GM12874 (cell line): ENCODE results near the gene USP15.

Experiments used
- TF ChIP-seq, protein P1 (sequence below): IDR thresholded peaks from 2 replicates; pipeline ENCODE4 v1.5.1; 2011; ENCODE audit warnings: low read depth, mild to moderate bottlenecking, control low read depth, low read length, moderate library complexity; ENCODE audit not compliant: insufficient read depth

USP15 gene

DNA sequence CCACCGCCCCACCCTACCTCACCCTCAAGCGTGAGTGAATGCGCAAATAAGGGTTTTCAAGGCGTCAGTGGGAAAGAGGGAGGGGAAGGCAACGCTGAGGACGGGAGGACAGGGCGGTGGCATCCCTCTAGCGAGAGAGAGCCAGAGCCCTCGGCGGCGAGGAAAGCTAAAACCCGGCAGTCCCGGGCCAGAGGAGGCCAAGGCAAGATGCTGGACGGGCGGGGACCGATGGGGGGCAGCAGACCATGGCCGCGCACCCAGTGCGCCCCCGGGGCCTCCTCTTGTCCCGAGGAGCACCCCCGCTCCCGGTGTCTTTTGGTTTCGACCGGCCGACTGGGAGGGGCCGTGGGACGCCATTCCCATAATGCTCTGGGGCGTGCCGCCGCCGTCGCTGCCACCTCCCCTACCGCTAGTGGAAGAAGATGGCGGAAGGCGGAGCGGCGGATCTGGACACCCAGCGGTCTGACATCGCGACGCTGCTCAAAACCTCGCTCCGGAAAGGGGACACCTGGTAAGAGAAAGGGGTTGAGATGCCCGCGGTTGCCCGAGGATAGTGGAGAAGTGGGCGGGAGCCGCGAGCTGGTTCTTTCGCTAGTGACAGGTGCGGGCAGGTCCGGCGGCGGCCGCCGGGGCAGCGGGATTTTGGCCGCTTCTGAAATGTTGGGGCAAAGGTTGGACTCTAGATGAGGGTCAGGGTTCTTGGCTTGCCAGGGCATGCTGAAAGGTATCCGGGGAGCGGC lies at the start of gene USP15:
USP15 (plus strand) TSS at position 412 of the 740 bp plus-strand sequence; CDS start at position 423, 11 bp downstream.
- TF ChIP-seq, protein P1, sequence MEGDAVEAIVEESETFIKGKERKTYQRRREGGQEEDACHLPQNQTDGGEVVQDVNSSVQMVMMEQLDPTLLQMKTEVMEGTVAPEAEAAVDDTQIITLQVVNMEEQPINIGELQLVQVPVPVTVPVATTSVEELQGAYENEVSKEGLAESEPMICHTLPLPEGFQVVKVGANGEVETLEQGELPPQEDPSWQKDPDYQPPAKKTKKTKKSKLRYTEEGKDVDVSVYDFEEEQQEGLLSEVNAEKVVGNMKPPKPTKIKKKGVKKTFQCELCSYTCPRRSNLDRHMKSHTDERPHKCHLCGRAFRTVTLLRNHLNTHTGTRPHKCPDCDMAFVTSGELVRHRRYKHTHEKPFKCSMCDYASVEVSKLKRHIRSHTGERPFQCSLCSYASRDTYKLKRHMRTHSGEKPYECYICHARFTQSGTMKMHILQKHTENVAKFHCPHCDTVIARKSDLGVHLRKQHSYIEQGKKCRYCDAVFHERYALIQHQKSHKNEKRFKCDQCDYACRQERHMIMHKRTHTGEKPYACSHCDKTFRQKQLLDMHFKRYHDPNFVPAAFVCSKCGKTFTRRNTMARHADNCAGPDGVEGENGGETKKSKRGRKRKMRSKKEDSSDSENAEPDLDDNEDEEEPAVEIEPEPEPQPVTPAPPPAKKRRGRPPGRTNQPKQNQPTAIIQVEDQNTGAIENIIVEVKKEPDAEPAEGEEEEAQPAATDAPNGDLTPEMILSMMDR: peak; percentile 74

DNA sequence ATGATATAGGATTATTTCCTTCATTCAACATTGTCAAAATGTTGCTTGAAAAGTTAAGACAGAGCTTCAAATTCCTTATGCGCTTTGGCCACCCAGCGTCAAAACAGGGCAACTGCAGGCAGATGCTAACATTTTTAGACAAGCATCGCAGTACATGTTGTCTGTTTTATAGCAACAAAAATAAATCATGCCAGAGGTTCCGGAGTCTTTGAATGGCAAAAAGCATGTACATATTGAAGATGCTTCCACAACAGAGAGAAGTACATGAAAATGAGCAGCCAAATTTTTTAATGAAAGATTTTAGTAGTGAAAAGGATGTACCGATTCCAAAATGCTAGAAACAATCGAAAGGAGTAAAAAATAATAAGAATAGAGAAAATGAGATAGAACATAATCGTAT lies 49.8 kb upstream of the USP15 start:
- TF ChIP-seq, protein P1: peak; percentile 78

DNA sequence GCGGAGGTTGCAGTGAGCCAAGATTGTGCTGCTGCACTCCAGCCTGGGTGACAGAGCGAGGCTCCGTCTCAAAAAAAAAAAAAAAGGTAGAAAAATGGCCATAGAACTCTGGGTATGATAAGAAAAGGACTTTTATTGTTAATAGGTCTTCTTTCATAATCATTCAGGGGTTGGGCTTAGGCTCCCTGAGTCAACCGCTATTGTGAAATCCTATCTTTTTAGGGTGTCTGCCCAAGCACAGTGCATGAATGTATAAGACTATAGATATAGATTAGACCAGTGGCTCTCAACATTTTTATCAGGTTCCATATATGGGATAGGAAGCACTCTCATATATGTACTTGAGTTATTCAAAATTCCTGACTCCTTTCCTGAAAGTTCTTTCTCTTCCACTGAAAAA lies 48.7 kb upstream of the USP15 start:
- TF ChIP-seq, protein P1: no peak

DNA sequence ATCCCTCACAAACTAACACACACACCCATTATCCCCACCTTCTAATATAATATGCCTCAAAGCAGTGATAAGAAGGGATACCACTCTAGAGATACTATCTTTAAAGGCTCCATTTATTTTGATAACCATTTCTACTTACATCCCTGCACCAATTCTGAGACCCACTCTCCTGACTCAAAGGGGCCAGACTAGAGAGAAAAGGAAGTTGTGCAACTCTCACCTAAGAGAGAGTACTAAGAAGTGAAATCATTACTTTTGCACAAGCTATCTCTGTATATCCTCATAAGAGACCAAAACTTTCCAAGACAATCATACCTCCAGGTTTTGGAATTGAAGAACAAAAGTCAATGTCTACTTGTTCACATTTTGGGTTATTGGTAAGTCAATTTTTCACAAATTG lies 45.4 kb upstream of the USP15 start:
- TF ChIP-seq, protein P1: no peak

DNA sequence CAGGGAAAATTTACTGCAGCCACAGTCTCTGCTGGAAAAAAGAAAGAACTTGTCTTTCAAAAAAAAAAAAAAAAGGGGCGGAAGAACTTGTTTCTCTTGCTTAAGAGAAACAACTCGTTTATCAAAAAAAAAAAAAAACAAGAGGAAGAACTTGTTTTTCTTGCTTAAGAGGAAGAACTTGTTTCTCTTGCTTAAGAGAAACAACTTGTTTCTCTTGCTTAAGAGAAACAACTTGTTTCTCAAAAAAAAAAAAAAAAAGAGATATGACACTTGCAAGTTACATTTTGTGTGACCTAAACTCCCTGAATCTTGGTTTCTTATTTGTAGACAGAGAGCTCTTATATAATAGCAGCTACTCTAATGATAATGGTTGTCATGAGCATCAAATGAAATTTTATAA lies 44.7 kb upstream of the USP15 start:
- TF ChIP-seq, protein P1: no peak

DNA sequence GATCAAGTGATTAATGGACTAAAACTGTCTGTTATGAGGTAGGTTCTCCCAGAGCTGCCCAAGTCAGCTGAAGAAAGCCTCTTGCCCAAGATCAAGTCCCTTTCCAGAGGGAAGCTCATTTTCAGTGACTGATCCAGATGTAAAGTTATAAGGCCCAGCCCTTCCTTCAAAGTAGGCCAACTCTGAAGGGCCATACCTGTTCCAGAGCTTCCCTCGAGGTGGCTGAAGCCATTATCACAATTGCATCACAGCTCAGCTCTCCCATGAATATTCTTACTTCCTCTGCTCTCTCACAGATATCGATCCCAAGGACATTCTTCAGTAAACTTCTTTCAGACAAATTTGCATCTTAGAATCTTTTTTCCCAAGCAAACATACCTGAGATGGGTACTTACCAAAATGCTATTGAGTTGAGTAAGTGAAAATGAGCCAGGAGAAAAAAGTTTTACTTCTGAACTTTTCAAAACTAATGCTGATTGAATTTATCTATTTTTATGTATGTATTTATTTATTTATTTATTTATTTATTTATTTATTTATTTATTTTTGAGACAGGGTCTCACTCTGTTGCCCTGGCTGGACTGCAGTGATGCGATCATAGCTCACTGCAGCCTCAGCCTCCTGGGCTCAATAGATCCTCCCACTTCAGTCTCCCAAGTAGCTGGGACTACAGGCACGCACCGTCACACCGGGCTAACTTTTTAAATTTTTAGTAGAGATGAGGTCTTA lies 42.6 kb upstream of the USP15 start:
- TF ChIP-seq, protein P1: no peak

DNA sequence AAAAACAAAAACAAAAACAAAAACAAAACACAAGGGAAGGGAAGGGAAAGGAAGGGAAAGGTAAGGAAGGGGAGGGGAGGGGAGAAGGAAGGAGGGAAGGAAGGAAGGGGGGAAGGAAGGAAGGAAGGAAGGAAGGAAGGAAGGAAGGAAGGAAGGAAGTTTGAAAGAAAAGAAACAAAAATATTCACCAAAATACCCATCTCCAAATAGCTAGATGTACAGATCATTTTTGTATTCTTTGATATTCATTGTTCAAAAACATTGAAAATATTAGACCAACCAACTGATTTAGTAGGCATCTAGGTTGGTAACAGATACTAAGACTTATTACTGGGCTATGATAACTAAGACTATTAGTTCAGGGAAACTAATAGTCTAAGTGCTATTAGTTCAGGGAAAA lies 39.1 kb upstream of the USP15 start:
- TF ChIP-seq, protein P1: no peak
